ENCODE data around the gene GRID1.

The GRID1 gene

GRCh38 chr10:86292462-86293395 lies 73.9 kb downstream of the GRID1 start:
- DNase-seq (ENCODE audit: low read depth): no peak

- DNase-seq (ENCODE audit: low read depth): no peak
Observed at GRCh38 chr10:86291616-86292340, 74.8 kb downstream of the GRID1 start.

DNA sequence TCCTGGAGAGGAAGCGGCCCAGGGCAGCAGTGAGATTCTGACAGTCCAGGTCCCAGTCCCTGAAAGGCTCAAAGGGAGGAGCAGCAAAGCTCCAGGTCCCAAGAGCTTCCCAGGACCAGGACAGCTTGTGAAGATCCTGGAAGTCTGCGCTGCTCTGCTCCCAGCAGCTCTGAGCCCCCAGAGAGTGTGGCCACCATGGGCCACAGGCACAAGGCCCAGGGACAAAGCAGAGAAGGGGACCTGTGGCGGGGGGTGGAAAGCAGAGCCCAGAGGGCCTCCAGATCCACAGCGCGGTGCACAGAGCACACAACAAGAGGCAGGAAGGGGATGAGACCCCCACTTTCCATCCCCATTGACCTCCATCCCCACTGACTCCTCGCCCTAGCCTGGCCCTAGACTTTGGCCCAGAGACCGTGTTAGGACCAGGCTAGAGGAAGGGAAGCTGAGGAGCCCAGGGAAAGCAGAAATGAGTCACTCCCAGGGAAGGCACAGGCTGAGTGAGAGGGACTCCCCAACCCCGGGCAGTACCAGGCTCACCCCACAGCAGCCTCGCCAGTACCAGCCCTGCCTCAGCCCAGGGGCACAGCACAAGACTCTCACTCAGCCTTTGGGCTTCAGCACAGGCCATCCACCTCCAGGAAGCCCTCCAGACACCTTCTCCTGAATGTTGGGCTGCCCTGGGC lies 75.5 kb downstream of the GRID1 start:
- DNase-seq (ENCODE audit: low read depth): no peak

GRCh38 chr10:86289577-86289868 lies 77.1 kb downstream of the GRID1 start:
- DNase-seq (ENCODE audit: low read depth): no peak

DNA sequence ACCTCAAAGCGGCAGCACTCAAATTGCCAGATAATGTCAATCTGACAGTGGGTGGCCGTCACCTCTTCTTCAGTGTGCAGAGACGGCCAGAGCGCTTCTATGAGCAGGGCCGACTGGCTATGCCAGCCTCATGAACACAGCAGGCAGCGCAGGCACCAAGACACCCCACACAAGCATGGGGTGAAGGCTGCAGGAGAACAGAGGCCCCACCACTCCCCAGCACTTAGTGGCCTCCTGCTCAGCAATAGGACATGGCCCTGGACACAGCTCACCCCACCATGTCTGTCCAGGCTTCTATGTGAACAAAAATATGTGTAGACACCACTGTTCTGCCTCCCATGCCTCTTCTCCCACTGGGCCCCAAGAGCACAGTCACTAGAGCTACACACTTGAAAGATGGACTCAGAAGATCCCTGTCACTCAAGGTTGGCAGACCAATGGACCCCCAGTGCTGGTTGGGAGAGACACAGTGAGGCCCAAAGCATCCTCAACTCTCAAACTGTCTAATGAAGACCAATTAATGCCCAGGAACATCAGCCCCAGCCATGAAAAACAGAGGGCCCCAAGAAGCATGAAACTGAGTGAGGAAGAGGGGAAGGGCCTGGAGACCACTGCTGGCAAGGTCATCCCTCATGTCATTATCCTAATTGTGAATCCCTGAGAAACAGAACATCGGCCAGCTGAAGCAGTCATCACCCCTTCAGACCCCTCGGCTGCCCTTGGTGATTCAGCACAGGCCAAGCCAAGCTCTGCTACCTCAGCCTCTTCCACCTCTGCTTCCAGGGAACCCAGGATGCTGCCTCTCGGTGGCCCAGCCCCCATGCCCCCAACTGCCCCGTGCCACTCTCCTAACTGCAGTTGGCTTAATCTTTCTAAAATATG lies 77.7 kb downstream of the GRID1 start:
- no peak for DNase-seq (ENCODE audit: low read depth)

DNA sequence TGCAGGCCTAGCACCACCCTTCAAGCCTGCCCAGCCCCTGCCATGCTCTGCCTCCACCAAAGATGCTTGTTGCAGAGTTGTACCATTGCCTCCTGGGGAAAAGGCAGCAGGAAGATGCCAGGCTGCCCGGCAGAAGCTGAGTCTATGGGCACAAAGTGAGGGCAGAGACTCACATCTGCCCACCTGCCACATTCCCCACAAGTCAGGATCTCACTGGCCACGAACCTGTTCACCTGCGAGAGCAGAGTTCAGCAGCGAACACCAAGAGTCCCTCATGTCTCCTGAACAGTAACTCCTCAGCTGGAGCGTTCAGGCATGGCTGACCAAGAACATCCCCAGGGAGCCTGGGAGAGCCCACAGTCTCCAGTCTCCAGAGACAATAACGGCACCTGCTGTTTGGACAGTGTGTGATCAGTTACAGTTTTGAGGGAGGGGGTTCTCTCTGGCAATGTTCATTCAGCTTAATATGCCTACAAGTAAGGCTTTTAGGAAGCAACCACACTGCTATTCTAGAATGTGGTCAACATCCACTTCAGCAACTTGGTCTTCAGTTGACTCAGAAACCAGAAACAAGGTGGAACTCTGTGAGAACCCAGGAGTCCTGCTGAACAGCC lies 78.5 kb downstream of the GRID1 start:
- no peak for DNase-seq (ENCODE audit: low read depth)

- no peak for DNase-seq (ENCODE audit: low read depth)
Observed at GRCh38 chr10:86287110-86287793, 79.3 kb downstream of the GRID1 start.

DNA sequence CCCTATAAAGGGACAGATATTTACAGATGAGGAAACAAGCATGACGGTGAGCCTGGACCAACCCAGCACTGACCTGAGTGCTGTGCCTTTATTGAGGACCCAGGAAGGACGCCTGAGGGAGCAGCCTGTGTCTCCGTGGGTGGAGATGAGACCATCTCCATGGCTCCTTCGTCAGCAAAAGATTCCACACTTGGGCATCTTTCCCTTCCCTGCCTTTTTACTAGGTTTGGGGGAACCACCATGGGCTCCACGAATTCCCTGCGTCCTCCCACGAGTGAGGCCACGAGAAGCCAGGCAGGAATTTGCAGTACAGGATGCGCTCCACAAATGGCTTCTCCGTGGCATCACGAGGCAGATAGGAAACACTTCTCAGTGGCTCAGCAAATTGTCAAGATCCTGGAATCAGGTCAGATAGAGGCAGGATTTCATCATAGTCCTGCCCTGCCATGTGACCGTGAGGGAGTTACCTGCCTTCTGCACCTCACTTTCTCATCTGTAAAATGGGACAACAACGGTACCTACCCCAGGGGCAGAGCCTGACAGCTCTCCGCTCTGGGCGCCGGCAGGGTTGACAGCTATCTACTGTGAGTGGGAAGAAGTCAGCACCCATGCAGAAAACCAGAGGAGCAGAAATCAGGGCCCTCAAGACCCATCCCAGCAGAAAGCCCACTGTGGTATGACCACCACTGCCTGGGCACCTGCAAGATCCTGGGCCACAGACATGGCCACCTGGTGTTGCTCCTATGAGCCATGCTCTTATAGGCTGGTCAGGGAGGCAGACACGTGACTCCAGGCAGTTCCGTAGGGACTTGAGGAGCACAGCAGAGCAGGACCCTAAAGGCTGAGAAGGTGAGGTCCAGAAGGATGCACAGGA lies 80.1 kb downstream of the GRID1 start:
- no peak for DNase-seq (ENCODE audit: low read depth)

DNA sequence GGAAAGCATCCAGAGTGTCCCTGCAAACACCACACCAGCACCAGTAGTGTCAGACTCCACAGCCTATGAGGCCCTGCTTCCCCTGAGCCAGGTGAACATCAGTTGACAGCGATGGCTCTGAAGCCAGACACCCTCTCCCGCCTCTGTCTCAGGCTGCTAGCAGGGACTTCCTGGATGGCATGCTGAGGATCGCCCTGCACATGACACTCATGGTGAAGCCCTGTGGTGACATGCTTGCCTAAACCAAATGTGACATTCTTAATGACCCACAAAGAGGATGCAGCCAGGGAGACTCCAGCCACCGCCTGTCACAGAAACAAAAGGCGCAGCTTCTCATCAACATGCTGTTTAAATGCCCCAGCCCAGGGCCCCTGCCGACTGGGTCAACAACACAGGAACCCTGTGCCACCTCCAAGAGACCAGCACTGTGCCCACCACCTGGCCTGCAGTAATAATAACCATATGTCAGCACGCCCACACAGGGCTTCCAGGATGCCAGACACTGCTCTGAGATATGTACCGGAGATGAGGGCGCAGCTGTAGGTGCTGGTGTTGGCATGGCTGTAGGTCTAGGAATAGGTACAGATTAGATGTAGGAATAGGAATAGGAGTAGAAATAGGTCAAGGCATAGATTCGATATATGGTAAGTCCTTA lies 81.3 kb downstream of the GRID1 start:
- no peak for DNase-seq (ENCODE audit: low read depth)

- DNase-seq (ENCODE audit: low read depth): no peak
Observed at GRCh38 chr10:86284355-86285105, 82.1 kb downstream of the GRID1 start.

DNA sequence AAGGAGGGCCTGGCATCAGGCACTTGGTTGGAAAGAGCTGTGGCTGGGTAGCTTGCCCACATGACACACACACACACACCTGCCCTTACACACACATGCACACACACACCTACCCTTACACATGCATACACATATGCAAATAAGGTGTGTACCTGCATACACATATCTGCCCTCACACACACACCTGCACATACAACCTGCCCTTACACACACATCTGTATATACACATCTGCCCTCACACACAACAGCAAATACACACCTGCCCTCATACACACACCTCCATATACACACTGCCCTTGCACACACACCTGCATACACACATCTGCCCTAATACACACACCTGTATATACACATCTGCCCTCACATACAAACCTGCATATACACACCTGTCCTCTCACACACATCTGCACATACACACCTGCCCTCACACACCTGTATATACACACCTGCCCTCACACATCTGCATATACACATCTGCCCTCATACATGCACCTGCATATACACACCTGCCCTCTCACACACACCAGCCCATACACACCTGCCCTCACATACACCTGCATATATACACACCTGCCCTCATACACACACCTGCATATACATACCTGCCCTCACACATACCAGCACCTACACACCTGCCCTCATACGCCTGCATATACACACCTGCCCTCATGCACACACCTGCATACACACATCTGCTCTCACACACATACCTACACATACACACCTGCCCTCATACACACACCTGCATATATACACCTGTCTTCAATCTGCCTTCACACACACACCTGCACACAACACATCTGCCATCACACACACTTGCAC lies 82.9 kb downstream of the GRID1 start:
- DNase-seq (ENCODE audit: low read depth): no peak

GRCh38 chr10:86282664-86283465 lies 83.7 kb downstream of the GRID1 start:
- DNase-seq (ENCODE audit: low read depth): no peak

DNA sequence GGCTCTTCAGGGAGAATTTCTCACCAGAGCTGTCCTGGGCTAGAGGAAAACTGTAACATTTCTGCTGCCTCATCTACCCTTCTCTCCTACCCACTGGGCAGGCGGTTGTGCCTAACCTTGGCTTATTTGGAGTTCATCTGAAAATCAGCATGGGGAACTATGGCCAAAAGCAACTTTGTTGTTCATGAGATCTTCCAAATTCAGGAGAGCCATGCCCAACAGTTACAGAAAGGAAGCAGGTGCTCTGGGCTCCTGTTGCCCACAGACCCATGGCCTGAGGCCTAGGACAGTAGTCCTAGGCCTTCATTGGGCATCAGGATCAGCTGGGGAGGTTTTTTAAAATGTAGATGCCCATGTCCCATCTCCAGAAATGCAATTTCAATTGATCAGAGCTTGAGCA lies 85.2 kb downstream of the GRID1 start:
- DNase-seq (ENCODE audit: low read depth): no peak

DNA sequence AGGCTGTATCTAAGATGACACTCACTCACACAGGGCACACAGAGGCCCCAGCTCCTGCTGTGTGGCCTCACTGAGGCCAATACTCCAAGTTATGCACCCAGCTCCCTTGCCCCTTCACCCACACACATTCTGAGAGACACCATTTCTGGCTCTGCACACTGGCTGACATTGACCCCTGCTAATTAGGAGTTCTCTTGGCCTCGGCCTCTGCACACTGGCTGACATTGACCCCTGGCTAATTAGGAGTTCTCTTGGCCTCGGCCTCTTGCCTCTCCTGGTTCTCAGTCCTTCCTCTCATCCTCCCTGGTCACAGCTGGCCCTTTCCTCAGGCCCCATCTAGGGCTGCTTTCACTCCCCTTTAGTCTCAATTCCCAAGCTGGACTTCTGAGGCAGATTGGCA lies 97.3 kb downstream of the GRID1 start:
- no peak for DNase-seq (ENCODE audit: low read depth)

DNA sequence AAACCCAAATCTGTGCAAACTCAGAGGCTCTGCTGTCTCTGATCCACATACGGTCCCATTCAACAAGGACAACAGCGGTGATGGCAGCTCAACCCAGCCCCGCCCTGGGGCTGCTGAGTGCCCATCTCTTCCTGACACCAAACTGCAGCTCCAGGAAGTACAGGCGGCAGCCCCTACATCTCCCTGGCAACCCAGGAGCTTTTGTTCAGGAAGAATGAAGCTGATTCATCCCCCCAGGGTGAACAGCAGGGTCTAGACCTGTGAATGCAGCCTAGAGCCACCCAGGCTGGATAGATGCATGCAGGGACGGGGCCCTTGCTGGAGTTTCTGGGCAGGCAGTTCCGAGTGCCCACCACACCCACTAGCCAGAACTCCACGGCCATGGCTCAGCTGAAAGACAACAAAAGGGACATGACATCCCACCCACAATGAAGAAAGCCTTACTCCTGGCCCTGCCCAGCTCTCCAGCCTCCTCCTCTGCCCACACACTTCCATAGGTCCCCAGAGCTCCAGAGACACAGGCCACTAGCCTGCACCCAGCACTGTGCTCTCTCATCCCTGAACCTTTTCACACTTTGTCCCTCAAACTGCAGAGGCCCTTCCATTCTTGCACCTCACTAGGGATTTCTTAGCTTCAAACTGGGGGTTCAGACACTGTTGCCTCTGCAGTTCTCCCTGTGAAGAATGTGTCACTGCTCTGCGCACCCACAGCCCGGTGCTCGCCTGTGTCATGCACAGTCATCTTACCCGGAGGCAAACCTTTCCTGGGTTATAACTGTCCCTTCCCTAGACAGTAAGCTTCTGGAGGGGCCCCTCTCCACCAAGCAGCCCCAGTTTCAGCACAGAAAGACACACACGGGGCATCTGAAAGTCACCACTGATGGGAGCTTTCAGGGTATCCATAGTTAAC lies 99.1 kb downstream of the GRID1 start:
- no peak for DNase-seq (ENCODE audit: low read depth)

Measured in T follicular helper cell (primary cell).